Heart right ventricle (tissue), 16 donors: ENCODE data around the gene S100A12. TPM values are rescaled to one million over a fixed set of nuclear protein-coding genes. Genes with fewer than 3 reads are reported as not detected.
A peak's percentile ranks its signal among the peaks of the same experiment; 100 is the strongest.

ENCODE experiments used
- ATAC-seq, 8 donors: fragments of 200-7000 bp; cut with Tn5 transposase; one replicate each; pipeline ENCODE4 v1.9.1; 2020; ENCODE audit warnings: mild to moderate bottlenecking in 8 of 8, moderate library complexity in 8 of 8, moderate number of reproducible peaks in 1 of 8
- DNase-seq, 2 donors: peaks; one replicate each; pipeline ENCODE4 v3.0.0-alpha.2; 2020
- H3K27ac ChIP-seq, 10 donors: fragments of 200-600 bp; sonication (generic) in 2 of 10; one replicate each; pipeline versions ENCODE4 v1.5.0 to v1.8.0; 2020 to 2022; ENCODE audit warnings: mild to moderate bottlenecking in 3 of 10
- H3K27me3 ChIP-seq, 7 donors: fragments of 200-600 bp; one replicate each; pipeline ENCODE4 v1.8.0; 2021 to 2022; ENCODE audit warnings: mild to moderate bottlenecking in 2 of 7
- H3K36me3 ChIP-seq, 9 donors: fragments of 200-600 bp; sonication (generic) in 1 of 9; one replicate each; pipeline versions ENCODE4 v1.5.0 to v1.8.0; 2020 to 2022; ENCODE audit warnings: mild to moderate bottlenecking in 2 of 9
- H3K4me1 ChIP-seq, 9 donors: fragments of 200-600 bp; sonication (generic) in 1 of 9; one replicate each; pipeline versions ENCODE4 v1.5.0 to v1.8.0; 2020 to 2022; ENCODE audit warnings: mild to moderate bottlenecking in 4 of 9
- H3K4me3 ChIP-seq, 10 donors: fragments of 200-600 bp; sonication (generic) in 2 of 10; one replicate each; pipeline versions ENCODE4 v1.5.0 to v1.8.0; 2020 to 2022; ENCODE audit warnings: mild to moderate bottlenecking in 7 of 10, moderate library complexity in 2 of 10
- H3K9me3 ChIP-seq, 11 donors: fragments of 200-600 bp in 10 of 11; sonication (generic) in 2 of 11; one replicate each; pipeline versions ENCODE4 v1.5.0 to v1.8.0; 2013 to 2022; ENCODE audit warnings: mild to moderate bottlenecking in 2 of 11, control low read depth in 1 of 11, moderate library complexity in 1 of 11
- WGBS, 2 donors: extraction: QIAGEN DNeasy Blood & Tissue Kit; methylation state at CpG; one replicate each; pipeline ENCODE4 v1.1.7; 2013; ENCODE audit warnings: inconsistent platforms in 1 of 2; 5-methylcytosine and 5-hydroxymethylcytosine counted together
- intact Hi-C, 10 donors: fragments of 100-400 bp; cut with DNase I; formaldehyde crosslinking; loops; one replicate each; pipeline versions ENCODE4 v1.11.1 to v1.14.2; 2022
- polyA plus RNA-seq, 2 donors: library from polyadenylated mRNA; stranded (reverse); fragments of 200-250 nt; gene quantifications; one replicate each; pipeline ENCODE4 v1.2.3, GENCODE V29; 2013
- total RNA-seq, 10 donors: library from RNA; stranded (reverse); fragmentation: NEBNext Ultra II Directional in 3 of 10; extraction: Animal tissue kit (Norgen Biotek cat#: 25700) in 3 of 10; gene quantifications; one replicate each; pipeline versions ENCODE4 v1.2.1 to v1.2.4, GENCODE V29; 2021 to 2023
- TF ChIP-seq, protein P1 (sequence below), 9 donors: fragments of 200-600 bp; sonication (generic) in 2 of 9; IDR thresholded peaks; one replicate each; pipeline versions ENCODE4 v1.5.0 to v1.8.0; 2021 to 2022; ENCODE audit warnings: antibody characterized with exemption in 9 of 9, mild to moderate bottlenecking in 5 of 9, moderate library complexity in 1 of 9
- donor health status: Arrhythmogenic right ventricular cardiomyopathy.
- donor health status: ischemic (EF 13 %, LVEDD 7.1; RV severe dilation, severe dysfunction).
- donor health status: healthy with polysubstance abuse.
- donor health status: DM: no; HTN: yes; CAD: no.
- donor health status: DM: no; HTN: no; CAD: no.
- donor health status: ischemic (EF 25% LVEDD 6.9; RV normal size, moderate dysfunction).
- donor health status: ischemic (EF 25% LVEDD 5.7; RV mildly dilated, moderate dysfunction).
- donor health status: healthy.
- donor health status: DM: yes; HTN: yes; CAD: no.
- donor health status: Ischemic cardiomyopathy.
- donor health status: ischemic (EF 35%, LVEDD 5.7; RV mildly dilated, moderate dysfunction).
- donor health status: nonischemic (EF 11% LVEDD 7.7; RV severe dilation, severe dysfunction).
- donor health status: DM: yes; HTN: yes; CAD: no.
- donor health status: PGD.
- donor health status: ischemic (EF 29% LVEDD 5.4; RV normal size, mild dysfunction).
- donor health status: nonischemic (EF 23%, LVEDD 6.1; RV moderate dilation, normal function).

The S100A12 gene
- total and polyA plus RNA-seq, 12 donors, result 0.49 to 12.9 (median 4.1) TPM; not detected in 1

DNA sequence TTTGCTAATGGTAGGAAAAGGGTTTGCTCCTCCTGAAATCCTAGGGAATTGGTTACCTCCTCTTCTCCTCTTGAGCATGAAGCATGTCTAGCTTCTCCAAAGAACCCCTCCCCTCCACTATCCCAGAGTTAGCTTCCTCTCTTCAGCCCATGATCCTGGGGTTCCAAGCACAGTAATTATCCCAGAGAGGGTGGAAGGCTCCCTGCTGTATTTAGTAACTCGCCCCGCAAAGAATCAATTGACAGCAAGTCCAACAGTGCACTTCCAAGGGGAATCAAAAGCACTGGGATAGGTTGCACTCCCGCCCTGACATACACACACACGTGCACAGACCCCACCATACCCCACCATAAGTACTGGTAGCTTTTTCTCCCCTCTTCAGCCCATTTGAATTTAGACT lies 12.4 kb upstream of the S100A12 start:
- peak overlapping the region in 1 of 10 donors; percentile 87 for H3K27ac ChIP-seq
- no peak overlapping the region for H3K4me3 ChIP-seq
- peaks cover 0 to 6% (median under 1%) of the 10 kb centered on the region in 11 donors for H3K9me3 ChIP-seq
- ATAC-seq (no peak), DNase-seq (no peak)
- H3K4me1 ChIP-seq, result peaks cover 0 to 68% (median 4%) of the 10 kb centered on the region in 9 donors
- intact Hi-C loops, result no loop called here
- WGBS, 2 donors, result 78 to 86% methylated on average over 4 of the region's 4 CpGs
- peaks cover 0 to 14% (median 0%) of the 10 kb centered on the region in 7 donors for H3K27me3 ChIP-seq
- H3K36me3 ChIP-seq, result no peaks in the 10 kb centered on the region
- TF ChIP-seq, protein P1, sequence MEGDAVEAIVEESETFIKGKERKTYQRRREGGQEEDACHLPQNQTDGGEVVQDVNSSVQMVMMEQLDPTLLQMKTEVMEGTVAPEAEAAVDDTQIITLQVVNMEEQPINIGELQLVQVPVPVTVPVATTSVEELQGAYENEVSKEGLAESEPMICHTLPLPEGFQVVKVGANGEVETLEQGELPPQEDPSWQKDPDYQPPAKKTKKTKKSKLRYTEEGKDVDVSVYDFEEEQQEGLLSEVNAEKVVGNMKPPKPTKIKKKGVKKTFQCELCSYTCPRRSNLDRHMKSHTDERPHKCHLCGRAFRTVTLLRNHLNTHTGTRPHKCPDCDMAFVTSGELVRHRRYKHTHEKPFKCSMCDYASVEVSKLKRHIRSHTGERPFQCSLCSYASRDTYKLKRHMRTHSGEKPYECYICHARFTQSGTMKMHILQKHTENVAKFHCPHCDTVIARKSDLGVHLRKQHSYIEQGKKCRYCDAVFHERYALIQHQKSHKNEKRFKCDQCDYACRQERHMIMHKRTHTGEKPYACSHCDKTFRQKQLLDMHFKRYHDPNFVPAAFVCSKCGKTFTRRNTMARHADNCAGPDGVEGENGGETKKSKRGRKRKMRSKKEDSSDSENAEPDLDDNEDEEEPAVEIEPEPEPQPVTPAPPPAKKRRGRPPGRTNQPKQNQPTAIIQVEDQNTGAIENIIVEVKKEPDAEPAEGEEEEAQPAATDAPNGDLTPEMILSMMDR (IDR thresholded peaks at IDR 0.05), result no peak

DNA sequence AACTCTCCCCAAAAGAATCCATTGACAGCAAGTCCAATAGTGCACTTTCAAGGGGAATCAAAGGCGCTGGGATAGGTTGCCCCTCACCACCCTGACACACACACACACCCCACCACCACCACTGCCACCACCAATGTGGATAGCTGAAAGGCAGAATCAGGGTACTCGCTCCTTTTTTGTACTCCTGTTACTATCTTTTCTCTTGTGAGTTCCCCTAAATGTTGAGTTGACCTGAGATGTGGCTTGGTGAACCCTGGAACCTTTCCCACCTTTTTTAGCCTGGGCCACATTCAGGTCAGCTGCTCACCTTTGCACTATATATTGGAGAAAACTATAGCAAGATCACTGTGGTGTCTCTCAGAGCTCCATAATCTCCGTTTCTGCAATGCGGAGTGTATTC lies 11.6 kb upstream of the S100A12 start:
- TF ChIP-seq, protein P1 (IDR thresholded peaks at IDR 0.05), result no peak
- no peak for DNase-seq
- peak overlapping the region in 1 of 10 donors; percentile 87 for H3K27ac ChIP-seq
- peaks cover 0 to 61% (median 4%) of the 10 kb centered on the region in 9 donors for H3K4me1 ChIP-seq
- peaks cover 0 to 12% (median 0%) of the 10 kb centered on the region in 7 donors for H3K27me3 ChIP-seq
- intact Hi-C loops, result no loop called here
- H3K4me3 ChIP-seq, result no peak overlapping the region
- peaks cover 0 to 14% (median 8%) of the 10 kb centered on the region in 11 donors for H3K9me3 ChIP-seq
- WGBS, 2 donors, result 82 to 95% methylated on average over 4 of the region's 4 CpGs
- ATAC-seq, result no peak
- H3K36me3 ChIP-seq, result no peaks in the 10 kb centered on the region

DNA sequence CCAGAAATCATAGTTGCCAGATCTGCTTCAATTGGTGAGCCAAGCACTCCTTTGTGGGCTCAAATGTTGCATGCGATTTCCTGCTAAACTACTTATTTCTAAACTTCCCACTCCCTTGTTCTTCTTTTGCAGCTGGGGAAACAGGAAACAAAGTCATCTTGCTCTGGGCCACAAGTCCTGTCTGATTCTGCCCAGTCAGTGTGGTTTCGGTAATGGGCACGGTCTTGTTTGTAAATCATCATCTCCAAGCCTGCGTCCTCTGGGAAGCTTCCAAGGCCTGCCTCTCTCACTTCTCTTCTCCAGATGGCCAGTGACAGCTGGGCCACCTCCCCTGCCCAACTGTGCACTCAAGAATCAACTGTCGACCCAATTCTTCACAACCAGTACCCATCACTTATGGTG lies 11.1 kb upstream of the S100A12 start:
- H3K4me3 ChIP-seq, result no peak overlapping the region
- H3K36me3 ChIP-seq, result no peaks in the 10 kb centered on the region
- H3K9me3 ChIP-seq, result peaks cover 0 to 19% (median 13%) of the 10 kb centered on the region in 11 donors
- peaks cover 0 to 57% (median 4%) of the 10 kb centered on the region in 9 donors for H3K4me1 ChIP-seq
- peak in 7 of 8 donors; percentile 52 to 78 (median 58) for ATAC-seq
- peaks cover 0 to 12% (median 0%) of the 10 kb centered on the region in 7 donors for H3K27me3 ChIP-seq
- peak overlapping the region in 3 of 10 donors; percentile 24 to 87 (median 62) for H3K27ac ChIP-seq
- 76 to 84% methylated on average over 5 of the region's 5 CpGs for WGBS, 2 donors
- intact Hi-C loops, result no loop called here
- peak; percentile 27 to 31 for DNase-seq
- TF ChIP-seq, protein P1 (IDR thresholded peaks at IDR 0.05), result no peak

DNA sequence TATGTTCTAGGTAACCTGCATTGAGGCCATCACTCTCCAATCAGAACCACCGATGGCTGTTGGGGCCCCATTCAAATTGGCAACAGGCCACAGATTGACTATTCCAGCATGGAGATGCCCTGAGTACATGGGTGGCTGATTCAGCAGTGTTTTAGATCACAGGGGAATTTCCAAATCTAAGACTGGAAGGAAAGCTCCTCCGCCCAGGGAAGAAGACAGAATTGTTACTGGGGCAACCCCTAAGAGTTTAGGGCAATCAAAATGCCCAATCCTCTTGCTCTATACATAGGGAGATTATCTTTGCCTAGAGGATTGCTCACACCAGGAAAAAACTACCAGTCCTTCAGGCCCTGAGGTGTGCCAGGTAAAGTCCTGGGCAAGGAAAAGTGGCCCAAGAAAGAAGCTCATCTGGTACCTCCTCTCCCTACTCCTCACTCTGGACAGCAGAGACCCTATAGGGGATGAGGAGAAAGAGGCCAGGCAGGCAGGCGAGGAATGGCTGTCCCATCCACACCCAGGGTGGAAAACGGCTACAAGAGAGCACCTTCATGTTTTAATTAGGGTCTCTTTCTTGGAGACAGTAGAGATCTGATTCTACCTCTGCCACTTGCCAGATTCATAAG lies 9.6 kb upstream of the S100A12 start:
- Histone ChIP-seq H3K4me1 (peaks cover 0 to 45% (median 0%) of the 10 kb centered on the region in 9 donors), H3K36me3 (no peaks in the 10 kb centered on the region), H3K4me3 (no peak overlapping the region), H3K27ac (peak overlapping the region in 2 of 10 donors; percentile 10 to 87), H3K9me3 (peaks cover 0 to 31% (median 17%) of the 10 kb centered on the region in 11 donors), H3K27me3 (peaks cover 0 to 12% (median 0%) of the 10 kb centered on the region in 7 donors)
- TF ChIP-seq, protein P1 (IDR thresholded peaks at IDR 0.05), result no peak
- intact Hi-C loops, result no loop called here
- DNase-seq (no peak), ATAC-seq (no peak)
- 74% methylated on average over 4 of the region's 4 CpGs for whole genome bisulfite sequencing, 2 donors
